ENCODE data around the gene AP4S1. TPM values are rescaled to one million over a fixed set of nuclear protein-coding genes. Genes with fewer than 3 reads are reported as not detected.

The AP4S1 gene
- total RNA-seq, 1 donor from 2014 or later: 24.4 TPM

- Histone ChIP-seq H4K20me1 (ENCODE audit: low read depth) (no peaks in the 10 kb centered on the region), H3K4me3 (no peak overlapping the region), H3K36me3 (peaks cover 7% of the 10 kb centered on the region), H2AFZ (replicated peaks) (no peak overlapping the region), H3F3A (ENCODE audit: low read depth) (no peaks in the 10 kb centered on the region), H3K9ac (no peak overlapping the region), H3K4me1 (no peaks in the 10 kb centered on the region), H3K27me3 (no peaks in the 10 kb centered on the region), H3K4me2 (no peak overlapping the region), H3K27ac (no peak overlapping the region), H3K9me3 (ENCODE audit: low read depth) (no peaks in the 10 kb centered on the region), H3K79me2 (ENCODE audit: low read depth) (no peaks in the 10 kb centered on the region)
- Mint-ChIP-seq H3K36me3 (peaks cover 19% of the 10 kb centered on the region), H3K27me3 (ENCODE audit: insufficient read depth, low read depth) (no peaks in the 10 kb centered on the region), H3K9me3 (no peaks in the 10 kb centered on the region), H3K4me3 (no peak overlapping the region), H3K4me1 (no peaks in the 10 kb centered on the region), H3K27ac (no peak overlapping the region)
- DNase-seq (ENCODE audit: low spot score): no peak
- TF ChIP-seq EZH2phosphoT487 (IDR thresholded peaks at IDR 0.05) (no peak), EZH2 (IDR thresholded peaks at IDR 0.05) (no peak), CTCF (IDR thresholded peaks at IDR 0.05) (no peak)
Observed at GRCh38 chr14:31127690-31128089, 102.2 kb downstream of the AP4S1 start.

GRCh38 chr14:31128601-31129526, 103.4 kb downstream of the AP4S1 start:
- Mint-ChIP-seq H3K36me3 (peaks cover 19% of the 10 kb centered on the region), H3K4me1 (no peaks in the 10 kb centered on the region), H3K27me3 (ENCODE audit: insufficient read depth, low read depth) (no peaks in the 10 kb centered on the region), H3K9me3 (no peaks in the 10 kb centered on the region), H3K27ac (no peak overlapping the region), H3K4me3 (no peak overlapping the region)
- H2AFZ ChIP-seq (replicated peaks): no peak overlapping the region
- H3K36me3 ChIP-seq: peaks cover 19% of the 10 kb centered on the region
- H3K27me3 ChIP-seq: no peaks in the 10 kb centered on the region
- no peak overlapping the region for H3K4me3 ChIP-seq
- H3K27ac ChIP-seq: no peak overlapping the region
- no peak for TF ChIP-seq EZH2 (IDR thresholded peaks at IDR 0.05)
- no peak for TF ChIP-seq CTCF (IDR thresholded peaks at IDR 0.05)
- TF ChIP-seq EZH2phosphoT487 (IDR thresholded peaks at IDR 0.05): no peak
- no peaks in the 10 kb centered on the region for H3K4me1 ChIP-seq
- DNase-seq (ENCODE audit: low spot score): no peak
- H3K4me2 ChIP-seq: no peak overlapping the region
- no peaks in the 10 kb centered on the region for H3F3A ChIP-seq (ENCODE audit: low read depth)
- H3K9me3 ChIP-seq (ENCODE audit: low read depth): no peaks in the 10 kb centered on the region
- H4K20me1 ChIP-seq (ENCODE audit: low read depth): no peaks in the 10 kb centered on the region
- H3K79me2 ChIP-seq (ENCODE audit: low read depth): no peaks in the 10 kb centered on the region
- H3K9ac ChIP-seq: no peak overlapping the region

- Histone ChIP-seq H3K36me3 (peaks cover 49% of the 10 kb centered on the region), H3F3A (ENCODE audit: low read depth) (peaks cover 5% of the 10 kb centered on the region), H3K79me2 (ENCODE audit: low read depth) (no peaks in the 10 kb centered on the region), H3K4me2 (no peak overlapping the region), H2AFZ (replicated peaks) (no peak overlapping the region), H3K9ac (no peak overlapping the region), H3K27me3 (no peaks in the 10 kb centered on the region), H3K9me3 (ENCODE audit: low read depth) (no peaks in the 10 kb centered on the region), H3K27ac (no peak overlapping the region), H4K20me1 (ENCODE audit: low read depth) (no peaks in the 10 kb centered on the region), H3K4me1 (no peaks in the 10 kb centered on the region), H3K4me3 (no peak overlapping the region)
- H3K27ac Mint-ChIP-seq: no peak overlapping the region
- no peaks in the 10 kb centered on the region for H3K27me3 Mint-ChIP-seq (ENCODE audit: insufficient read depth, low read depth)
- no peaks in the 10 kb centered on the region for H3K9me3 Mint-ChIP-seq
- no peak for DNase-seq (ENCODE audit: low spot score)
- no peak overlapping the region for H3K4me3 Mint-ChIP-seq
- H3K4me1 Mint-ChIP-seq: no peaks in the 10 kb centered on the region
- TF ChIP-seq EZH2 (IDR thresholded peaks at IDR 0.05) (no peak), EZH2phosphoT487 (IDR thresholded peaks at IDR 0.05) (no peak), CTCF (IDR thresholded peaks at IDR 0.05) (no peak)
- H3K36me3 Mint-ChIP-seq: peaks cover 22% of the 10 kb centered on the region
Observed at GRCh38 chr14:31133133-31133532, 107.7 kb downstream of the AP4S1 start.
